ENCODE data around the gene SMAD9.
"Not testable (repeated sequence)": the region's sequence is repeated elsewhere in the genome, so short reads cannot be mapped to it uniquely, and the experiment has no call there.

Gene SMAD9

GRCh38 chr13:36910545-36910944 is 9.5 kb downstream of the SMAD9 start:
- DNase-seq = no peak

GRCh38 chr13:36907821-36908220 is 12.2 kb downstream of the SMAD9 start:
- DNase-seq = no peak

- no peak for DNase-seq
These were observed 12.8 kb downstream of the SMAD9 start for GRCh38 chr13:36907266-36907665.

- no peak for DNase-seq
These were observed 14.1 kb downstream of the SMAD9 start for GRCh38 chr13:36905944-36906343.

- DNase-seq = no peak
These were observed 16.0 kb downstream of the SMAD9 start for GRCh38 chr13:36903925-36904595.

- no peak for DNase-seq
These were observed 22.9 kb downstream of the SMAD9 start for GRCh38 chr13:36897054-36897616.

- DNase-seq = no peak
These were observed 28.3 kb downstream of the SMAD9 start for GRCh38 chr13:36891752-36892151.

GRCh38 chr13:36888645-36889044 is 31.4 kb downstream of the SMAD9 start:
- DNase-seq = no peak

GRCh38 chr13:36887758-36888521 is 32.1 kb downstream of the SMAD9 start:
- DNase-seq = no peak

- DNase-seq = no peak
These were observed 34.1 kb downstream of the SMAD9 start for GRCh38 chr13:36885901-36886300.

GRCh38 chr13:36884235-36884634 is 35.8 kb downstream of the SMAD9 start:
- no peak for DNase-seq

- no peak for DNase-seq
These were observed 36.2 kb downstream of the SMAD9 start for GRCh38 chr13:36883824-36884223.

GRCh38 chr13:36883392-36883791 is 36.6 kb downstream of the SMAD9 start:
- not testable (repeated sequence) for DNase-seq

GRCh38 chr13:36882829-36883390 is 37.1 kb downstream of the SMAD9 start:
- DNase-seq = no peak

GRCh38 chr13:36880961-36881360 is 39.1 kb downstream of the SMAD9 start:
- DNase-seq = no peak

GRCh38 chr13:36879218-36879938 is 40.7 kb downstream of the SMAD9 start:
- DNase-seq = no peak

- DNase-seq = no peak
These were observed 44.1 kb downstream of the SMAD9 start for GRCh38 chr13:36875961-36876360.

- DNase-seq = no peak
These were observed 44.6 kb downstream of the SMAD9 start for GRCh38 chr13:36875431-36875830.

GRCh38 chr13:36872621-36873020 is 47.4 kb downstream of the SMAD9 start:
- no peak for DNase-seq

GRCh38 chr13:36870050-36870692 is 49.9 kb downstream of the SMAD9 start:
- DNase-seq = no peak

GRCh38 chr13:36866232-36866631 is 53.8 kb downstream of the SMAD9 start:
- DNase-seq = no peak

- DNase-seq = no peak
These were observed 54.8 kb downstream of the SMAD9 start for GRCh38 chr13:36865265-36865664.

GRCh38 chr13:36862722-36863121 is 57.3 kb downstream of the SMAD9 start:
- DNase-seq = no peak
